ENCODE measurements around the gene GABRA1. TPM values are rescaled to one million over a fixed set of nuclear protein-coding genes. Genes with fewer than 3 reads are reported as not detected.

GABRA1 gene
- total RNA-seq, 1 donor from 2014 or later, result not detected

DNA sequence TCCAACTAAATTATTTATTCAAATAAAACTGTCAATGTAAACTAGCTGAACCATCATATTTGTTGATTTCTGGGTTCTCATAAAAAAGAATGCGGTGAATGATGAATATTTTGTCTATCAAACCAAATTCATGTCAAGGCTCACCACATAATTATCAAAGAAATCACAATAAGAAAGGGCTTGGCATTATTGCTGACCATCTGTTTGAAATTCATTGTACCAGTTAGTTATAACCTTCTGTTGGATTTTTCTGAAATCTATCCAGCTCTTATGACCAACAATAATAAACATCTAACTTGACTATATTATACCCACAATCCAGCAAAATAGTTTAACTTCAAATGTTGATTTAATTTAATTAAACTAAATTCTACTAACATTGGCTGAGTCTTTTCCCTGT is 53.1 kb downstream of the GABRA1 start:
- Mint-ChIP-seq H3K27ac (no peak overlapping the region), H3K4me1 (no peaks in the 10 kb centered on the region), H3K27me3 (no peaks in the 10 kb centered on the region), H3K9me3 (no peaks in the 10 kb centered on the region), H3K4me3 (no peak overlapping the region), H3K36me3 (ENCODE audit: low read depth) (no peaks in the 10 kb centered on the region)
- ATAC-seq (ENCODE audit: low read depth) (no peak), DNase-seq (no peak)
- intact Hi-C loops (cut with micrococcal nuclease), result no loop called here
- CTCF ChIA-PET, result no interaction called here
- POLR2A ChIA-PET, result no interaction called here
- TF ChIP-seq, protein P1, sequence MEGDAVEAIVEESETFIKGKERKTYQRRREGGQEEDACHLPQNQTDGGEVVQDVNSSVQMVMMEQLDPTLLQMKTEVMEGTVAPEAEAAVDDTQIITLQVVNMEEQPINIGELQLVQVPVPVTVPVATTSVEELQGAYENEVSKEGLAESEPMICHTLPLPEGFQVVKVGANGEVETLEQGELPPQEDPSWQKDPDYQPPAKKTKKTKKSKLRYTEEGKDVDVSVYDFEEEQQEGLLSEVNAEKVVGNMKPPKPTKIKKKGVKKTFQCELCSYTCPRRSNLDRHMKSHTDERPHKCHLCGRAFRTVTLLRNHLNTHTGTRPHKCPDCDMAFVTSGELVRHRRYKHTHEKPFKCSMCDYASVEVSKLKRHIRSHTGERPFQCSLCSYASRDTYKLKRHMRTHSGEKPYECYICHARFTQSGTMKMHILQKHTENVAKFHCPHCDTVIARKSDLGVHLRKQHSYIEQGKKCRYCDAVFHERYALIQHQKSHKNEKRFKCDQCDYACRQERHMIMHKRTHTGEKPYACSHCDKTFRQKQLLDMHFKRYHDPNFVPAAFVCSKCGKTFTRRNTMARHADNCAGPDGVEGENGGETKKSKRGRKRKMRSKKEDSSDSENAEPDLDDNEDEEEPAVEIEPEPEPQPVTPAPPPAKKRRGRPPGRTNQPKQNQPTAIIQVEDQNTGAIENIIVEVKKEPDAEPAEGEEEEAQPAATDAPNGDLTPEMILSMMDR (IDR thresholded peaks at IDR 0.05), result no peak

DNA sequence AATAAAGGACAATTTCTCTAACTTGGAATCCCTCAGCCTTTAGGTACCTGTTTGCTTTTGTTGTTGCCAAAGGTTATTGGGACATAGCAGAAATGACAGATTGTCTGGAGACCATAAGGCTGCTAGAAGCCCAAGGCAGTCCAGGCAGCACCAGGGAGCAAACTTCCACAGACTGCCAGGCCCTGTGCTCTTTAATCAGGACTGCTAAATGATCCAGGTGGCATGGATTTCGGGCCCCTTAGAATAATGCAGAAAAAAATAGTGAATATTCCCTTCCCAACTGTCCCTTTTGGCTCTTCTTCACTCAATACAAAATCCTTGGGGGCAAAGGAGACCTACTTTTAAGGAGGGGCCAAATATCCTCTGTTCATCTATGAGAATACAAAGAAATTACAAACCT is 73.9 kb downstream of the GABRA1 start:
- no peak overlapping the region for H3K4me3 Mint-ChIP-seq
- TF ChIP-seq, protein P1 (IDR thresholded peaks at IDR 0.05), result no peak
- ATAC-seq (ENCODE audit: low read depth) (no peak), DNase-seq (no peak)
- no peaks in the 10 kb centered on the region for H3K4me1 Mint-ChIP-seq
- CTCF ChIA-PET, result no interaction called here
- H3K36me3 Mint-ChIP-seq (ENCODE audit: low read depth), result no peaks in the 10 kb centered on the region
- H3K27ac Mint-ChIP-seq, result no peak overlapping the region
- intact Hi-C loops (cut with micrococcal nuclease), result no loop called here
- H3K27me3 Mint-ChIP-seq, result no peaks in the 10 kb centered on the region
- peaks cover 10% of the 10 kb centered on the region for H3K9me3 Mint-ChIP-seq
- POLR2A ChIA-PET, result no interaction called here

DNA sequence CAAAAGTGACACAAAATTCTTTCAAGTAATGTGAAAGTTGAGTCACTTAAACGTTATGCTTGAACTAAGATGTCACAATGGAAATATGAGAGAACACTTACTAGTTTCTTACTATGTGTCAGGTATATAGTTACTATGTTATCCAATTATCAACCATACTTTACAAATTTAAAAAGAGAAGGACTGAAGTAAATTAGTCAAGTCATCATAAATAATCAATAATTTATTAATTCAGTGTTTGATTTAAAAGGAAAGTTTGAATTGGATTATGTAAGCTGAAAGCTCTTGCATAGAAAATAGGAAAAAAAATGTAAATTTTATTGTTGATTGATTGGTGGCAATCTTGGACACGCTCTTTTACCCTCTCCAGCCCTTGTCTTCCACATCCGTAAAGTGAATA is 76.3 kb downstream of the GABRA1 start:
- no peak for DNase-seq
- Mint-ChIP-seq H3K4me3 (no peak overlapping the region), H3K9me3 (peaks cover 10% of the 10 kb centered on the region), H3K4me1 (no peaks in the 10 kb centered on the region), H3K27me3 (no peaks in the 10 kb centered on the region), H3K27ac (no peak overlapping the region), H3K36me3 (ENCODE audit: low read depth) (no peaks in the 10 kb centered on the region)
- intact Hi-C loops (cut with micrococcal nuclease), result no loop called here
- ChIA-PET CTCF (no interaction called here), POLR2A (no interaction called here)
- TF ChIP-seq, protein P1 (IDR thresholded peaks at IDR 0.05), result no peak
- ATAC-seq (ENCODE audit: low read depth), result no peak

DNA sequence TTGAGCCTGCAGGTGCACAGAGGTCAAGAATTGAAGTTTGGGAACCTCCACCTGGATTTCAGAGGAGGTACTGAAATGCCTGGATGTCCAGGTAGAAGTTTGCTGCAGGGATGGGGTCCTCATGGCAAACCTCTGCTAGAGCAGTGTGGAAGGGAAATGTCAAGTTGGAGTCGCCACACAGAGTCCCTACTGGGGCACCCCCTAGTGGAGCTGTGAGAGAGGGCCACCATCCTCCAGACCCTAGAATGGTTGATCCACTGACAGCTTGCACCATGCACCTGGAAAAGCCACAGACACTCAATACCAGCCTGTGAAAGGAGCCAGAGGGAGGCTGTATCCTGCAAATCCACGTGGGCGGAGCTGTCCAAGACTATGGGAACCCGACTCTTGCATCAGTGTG is 78.0 kb downstream of the GABRA1 start:
- POLR2A ChIA-PET, result no interaction called here
- intact Hi-C loops (cut with micrococcal nuclease), result no loop called here
- H3K27me3 Mint-ChIP-seq, result no peaks in the 10 kb centered on the region
- DNase-seq, result no peak
- CTCF ChIA-PET, result no interaction called here
- H3K36me3 Mint-ChIP-seq (ENCODE audit: low read depth), result no peaks in the 10 kb centered on the region
- ATAC-seq (ENCODE audit: low read depth), result no peak
- H3K4me1 Mint-ChIP-seq, result no peaks in the 10 kb centered on the region
- no peak overlapping the region for H3K4me3 Mint-ChIP-seq
- H3K9me3 Mint-ChIP-seq, result peaks cover 10% of the 10 kb centered on the region
- TF ChIP-seq, protein P1 (IDR thresholded peaks at IDR 0.05), result no peak
- no peak overlapping the region for H3K27ac Mint-ChIP-seq

DNA sequence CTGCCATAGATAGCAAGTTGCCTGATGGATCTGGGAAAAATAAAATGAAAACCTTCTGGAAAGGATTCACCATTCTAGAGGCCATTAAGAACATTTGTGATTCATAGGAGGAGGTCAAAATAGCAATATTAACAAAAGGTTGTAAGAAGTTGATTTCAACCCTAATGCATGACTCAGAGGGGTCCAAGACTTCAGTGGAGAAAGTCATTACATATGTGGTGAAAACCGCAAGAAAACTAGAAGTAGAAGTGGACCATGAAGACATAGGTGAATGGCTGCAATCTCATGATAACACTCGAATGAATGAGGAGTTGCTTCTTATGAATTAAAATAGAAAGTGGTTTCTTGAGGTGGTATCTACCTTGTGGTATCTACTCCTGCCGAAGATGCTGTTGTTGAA is 86.6 kb downstream of the GABRA1 start:
- no peaks in the 10 kb centered on the region for H3K27me3 Mint-ChIP-seq
- no peak overlapping the region for H3K4me3 Mint-ChIP-seq
- intact Hi-C loops (cut with micrococcal nuclease), result no loop called here
- DNase-seq (no peak), ATAC-seq (ENCODE audit: low read depth) (no peak)
- H3K27ac Mint-ChIP-seq, result no peak overlapping the region
- H3K9me3 Mint-ChIP-seq, result no peaks in the 10 kb centered on the region
- no peaks in the 10 kb centered on the region for H3K36me3 Mint-ChIP-seq (ENCODE audit: low read depth)
- no peaks in the 10 kb centered on the region for H3K4me1 Mint-ChIP-seq
- POLR2A ChIA-PET, result no interaction called here
- CTCF ChIA-PET, result no interaction called here
- TF ChIP-seq, protein P1 (IDR thresholded peaks at IDR 0.05), result no peak
